HCT116 (cell line): Measurements from ENCODE around the gene C2orf92. TPM values are rescaled to one million over a fixed set of nuclear protein-coding genes. Genes with fewer than 3 reads are reported as not detected.

Experiments used
- ATAC-seq: fragments of 200-7000 bp; cut with Tn5 transposase; 2 replicates; pipeline ENCODE4 v1.9.1; 2020; ENCODE audit warnings: mild to moderate bottlenecking, moderate library complexity
- BruUV-seq: library from RNA; stranded (reverse); fragments of 400-500 nt; replicated peaks from 2 replicates; lab custom pipeline; 2021; lab: Mats Ljungman, UMichigan
- CTCF ChIA-PET: fragments of 300-600 bp; sonication (Branson Sonifier 250); formaldehyde crosslinking; loops from one replicate; lab custom pipeline; 2021; ENCODE audit warnings: antibody characterized with exemption; lab: Charles Lee
- POLR2A ChIA-PET: fragments of 300-600, 350-600 bp; sonication (Branson Sonifier 250); formaldehyde crosslinking; loops from one replicate; lab custom pipeline; 2021; ENCODE audit warnings: antibody characterized with exemption; lab: Charles Lee
- RAD21 ChIA-PET, 2 experiments: fragments of 300-600 bp; sonication (Branson Sonifier 250); formaldehyde crosslinking; loops; one replicate each; lab custom pipeline; 2023; ENCODE audit warnings: low total read pairs in 2 of 2; ENCODE audit not compliant: uncharacterized antibody in 2 of 2, unreplicated experiment in 2 of 2, low non-redundant PET in 1 of 2; lab: Charles Lee
- DNase-seq: peaks from one replicate; pipeline ENCODE4 v3.0.0-alpha.2; 2010; ENCODE audit warnings: low read depth, low spot score
- H2AFZ ChIP-seq: fragments of 200-600 bp; shearing (Covaris generic), sonication (generic); 2 replicates; pipeline ENCODE4 v1.6.1; 2017; ENCODE audit warnings: low read depth, mixed run types, mixed read lengths, antibody characterized with exemption, low read length; ENCODE audit not compliant: poor library complexity, severe bottlenecking
- H3K27ac ChIP-seq: 2 replicates; pipeline ENCODE4 v1.5.1; 2012; ENCODE audit warnings: low read depth, low read length
- H3K27me3 ChIP-seq: fragments of 200-600 bp; sonication (generic); 2 replicates; pipeline ENCODE4 v1.6.1; 2016; ENCODE audit warnings: mixed run types, low read length, mixed read lengths; ENCODE audit not compliant: insufficient read depth
- H3K36me3 ChIP-seq, 2 experiments: fragments of 200-500 bp in 1 of 2; fragments of 200-600 bp in 1 of 2; sonication (Bioruptor generic) in 1 of 2; sonication (generic) in 1 of 2; 2 replicates each; pipeline versions ENCODE4 v1.5.1 to v1.6.1; 2014 to 2016; ENCODE audit warnings: low read length in 2 of 2, inconsistent platforms in 1 of 2, mixed read lengths in 1 of 2, mixed run types in 1 of 2; ENCODE audit not compliant: insufficient read depth in 2 of 2, control insufficient read depth in 1 of 2
- H3K4me1 ChIP-seq, 2 experiments: fragments of 200-600 bp in 1 of 2; sonication (generic) in 1 of 2; 2 replicates each; pipeline versions ENCODE4 v1.5.1 to v1.6.1; 2012 to 2017; ENCODE audit warnings: low read length in 2 of 2, inconsistent platforms in 1 of 2, mild to moderate bottlenecking in 1 of 2, mixed read lengths in 1 of 2, mixed run types in 1 of 2, moderate library complexity in 1 of 2; ENCODE audit not compliant: insufficient read depth in 2 of 2, control insufficient read depth in 1 of 2
- H3K4me2 ChIP-seq: fragments of 200-600 bp; sonication (generic); 2 replicates; pipeline ENCODE4 v1.6.1; 2017; ENCODE audit warnings: mixed run types, low read length, mixed read lengths
- H3K4me3 ChIP-seq, 2 experiments: fragments of 200-600 bp in 1 of 2; sonication (generic) in 1 of 2; replicated peaks in 1 of 2; 2 replicates each; pipeline ENCODE4 v1.5.1; 2011 to 2016; ENCODE audit warnings: low read length in 2 of 2, control low read depth in 1 of 2, low read depth in 1 of 2, mild to moderate bottlenecking in 1 of 2, mixed read lengths in 1 of 2, mixed run types in 1 of 2
- H3K79me2 ChIP-seq: fragments of 200-600 bp; sonication (generic); 2 replicates; pipeline ENCODE4 v1.6.1; 2017; ENCODE audit warnings: mild to moderate bottlenecking, mixed run types, low read length, moderate library complexity, mixed read lengths; ENCODE audit not compliant: insufficient read depth
- H3K9ac ChIP-seq: fragments of 200-600 bp; sonication (generic); 2 replicates; pipeline ENCODE4 v1.6.1; 2016; ENCODE audit warnings: low read length, mixed read lengths
- H3K9me2 ChIP-seq: fragments of 200-600 bp; sonication (generic), shearing (Covaris generic); 2 replicates; pipeline ENCODE4 v1.6.1; 2017; ENCODE audit warnings: mixed run types, mild to moderate bottlenecking, moderate library complexity; ENCODE audit not compliant: insufficient read depth
- H3K9me3 ChIP-seq, 2 experiments: fragments of 200-500 bp in 1 of 2; fragments of 200-600 bp in 1 of 2; sonication (Bioruptor generic) in 1 of 2; sonication (generic) in 1 of 2; 2 replicates each; pipeline ENCODE4 v1.6.1; 2014 to 2017; ENCODE audit warnings: low read length in 2 of 2, mixed read lengths in 2 of 2, inconsistent platforms in 1 of 2, low read depth in 1 of 2, mild to moderate bottlenecking in 1 of 2, mixed run types in 1 of 2, moderate library complexity in 1 of 2; ENCODE audit not compliant: control insufficient read depth in 1 of 2, insufficient read depth in 1 of 2
- H4K20me1 ChIP-seq: fragments of 200-600 bp; sonication (generic), shearing (Covaris generic); 2 replicates; pipeline ENCODE4 v1.6.1; 2017; ENCODE audit warnings: mixed run types, mild to moderate bottlenecking, moderate library complexity; ENCODE audit not compliant: insufficient read depth
- CBX3 ChIP-seq: IDR thresholded peaks from 2 replicates; pipeline ENCODE4 v1.6.1; 2012; ENCODE audit warnings: low read depth
- CEBPB ChIP-seq: IDR thresholded peaks from 2 replicates; pipeline ENCODE4 v1.6.1; 2012; ENCODE audit warnings: low read depth
- EZH2 ChIP-seq: fragments of 200-600 bp; sonication (generic); IDR thresholded peaks from 2 replicates; pipeline ENCODE4 v1.6.1; 2017; ENCODE audit warnings: antibody characterized with exemption, mixed run types
- RAD21 ChIP-seq: IDR thresholded peaks from 2 replicates; pipeline ENCODE4 v1.6.1; 2012; ENCODE audit warnings: low read depth, mild to moderate bottlenecking
- SIN3A ChIP-seq: IDR thresholded peaks from 2 replicates; pipeline ENCODE4 v1.6.1; 2012; ENCODE audit warnings: low read depth
- ZBTB33 ChIP-seq: IDR thresholded peaks from 2 replicates; pipeline ENCODE4 v1.6.1; 2011; ENCODE audit warnings: mild to moderate bottlenecking, low read length, moderate library complexity; ENCODE audit not compliant: insufficient replicate concordance; ENCODE audit errors: extremely low read depth
- ZNF274 ChIP-seq: fragments of 200-500 bp; sonication (Bioruptor generic); IDR thresholded peaks from 2 replicates; pipeline ENCODE4 v1.6.1; 2014; ENCODE audit warnings: mild to moderate bottlenecking, low read depth, low read length, inconsistent platforms
- intact Hi-C: fragments of 100-400 bp; cut with micrococcal nuclease; formaldehyde crosslinking; loops from 2 replicates; pipeline ENCODE4 v1.10.0; 2022
- total RNA-seq: library from RNA; stranded (reverse); gene quantifications from one replicate; pipeline ENCODE4 v1.2.1, GENCODE V29; 2021; ENCODE audit not compliant: unreplicated experiment

C2orf92 gene
- total RNA-seq, 1 experiment from 2014 or later, result 3.0 TPM

- no peak overlapping the region for H3K4me2 ChIP-seq
- CTCF ChIA-PET, result interaction anchor here (1.2 kb wide), 1 partner anchor 153 kb away, joined by 4 read pairs; no protein-coding TSS in a partner anchor
These were observed 74.4 kb downstream of the C2orf92 start for GRCh38 chr2:97743913-97744312.

More at GRCh38 chr2:97743913-97744312, 74.4 kb downstream of the C2orf92 start:
- no peak overlapping the region for H3K9ac ChIP-seq
- no peak for ATAC-seq
- H3K4me1 ChIP-seq, result peaks cover 0 to 18% of the 10 kb centered on the region in 2 experiments; a peak in 2 of 4 replicates
- BruUV-seq, result no TSS peak
- H2AFZ ChIP-seq, result no peak overlapping the region
- H3K27ac ChIP-seq, result no peak overlapping the region
- H3K9me2 ChIP-seq, result no peaks in the 10 kb centered on the region
- H3K4me3 ChIP-seq, result no peak overlapping the region
- H4K20me1 ChIP-seq, result no peaks in the 10 kb centered on the region
- H3K9me3 ChIP-seq, result no peaks in the 10 kb centered on the region
- POLR2A ChIA-PET, result no interaction called here
- intact Hi-C loops, result no loop called here
- TF ChIP-seq ZNF274 (no peak), EZH2 (no peak), CBX3 (no peak), CEBPB (no peak), ZBTB33 (no peak), RAD21 (no peak), SIN3A (no peak)
- RAD21 ChIA-PET, result no interaction called here
- no peaks in the 10 kb centered on the region for H3K79me2 ChIP-seq
- H3K27me3 ChIP-seq, result no peaks in the 10 kb centered on the region
- no peaks in the 10 kb centered on the region for H3K36me3 ChIP-seq
- DNase-seq, result no peak
